Ectodermal cell (in vitro differentiated cells): Measurements from ENCODE around the gene ZNF644.
"Not testable (repeated sequence)": the region's sequence is repeated elsewhere in the genome, so short reads cannot be mapped to it uniquely, and the experiment has no call there.

ENCODE experiments used
- H3K27ac ChIP-seq: 2 replicates; pipeline ENCODE4 v1.7.0; 2013; ENCODE audit warnings: mild to moderate bottlenecking, low read depth, low read length; ENCODE audit not compliant: insufficient read depth, poor library complexity, severe bottlenecking
- H3K27me3 ChIP-seq: 2 replicates; pipeline ENCODE4 v1.7.0; 2013; ENCODE audit warnings: mild to moderate bottlenecking, low read length; ENCODE audit not compliant: insufficient read depth, control insufficient read depth, poor library complexity, severe bottlenecking
- H3K36me3 ChIP-seq: one replicate; pipeline ENCODE4 v1.7.0; 2013; ENCODE audit warnings: low read length; ENCODE audit not compliant: control insufficient read depth, insufficient read depth
- H3K4me1 ChIP-seq: one replicate; pipeline ENCODE4 v1.7.0; 2013; ENCODE audit warnings: low read length; ENCODE audit not compliant: control insufficient read depth, insufficient read depth
- H3K4me3 ChIP-seq: 2 replicates; pipeline ENCODE4 v1.7.0; 2013; ENCODE audit warnings: low read depth, low read length, control low read depth; ENCODE audit not compliant: insufficient read depth
- H3K9me3 ChIP-seq: 2 replicates; pipeline ENCODE4 v1.7.0; 2013; ENCODE audit warnings: mild to moderate bottlenecking, low read length, moderate library complexity; ENCODE audit not compliant: control insufficient read depth
- WGBS, 2 experiments: methylation state at CpG; one replicate each; pipeline ENCODE4 v1.1.7; 2013; ENCODE audit warnings: missing lambda C conversion rate in 2 of 2; 5-methylcytosine and 5-hydroxymethylcytosine counted together

ZNF644 gene

GRCh38 chr1:90943966-90944365 is 77.9 kb downstream of the ZNF644 start:
- Histone ChIP-seq H3K27me3 (no peaks in the 10 kb centered on the region), H3K4me1 (no peaks in the 10 kb centered on the region), H3K9me3 (no peaks in the 10 kb centered on the region), H3K4me3 (no peak overlapping the region), H3K27ac (no peak overlapping the region), H3K36me3 (peaks cover 19% of the 10 kb centered on the region)
- WGBS, 2 experiments, result 97 to 98% methylated on average over 3 to 4 of the region's 4 CpGs

GRCh38 chr1:90940746-90941145 is 81.1 kb downstream of the ZNF644 start:
- H3K27me3 ChIP-seq, result no peaks in the 10 kb centered on the region
- 95 to 100% methylated on average over 2 of the region's 2 CpGs for WGBS, 2 experiments
- H3K27ac ChIP-seq, result no peak overlapping the region
- no peak overlapping the region for H3K4me3 ChIP-seq
- H3K4me1 ChIP-seq, result no peaks in the 10 kb centered on the region
- peaks cover 19% of the 10 kb centered on the region for H3K36me3 ChIP-seq
- no peaks in the 10 kb centered on the region for H3K9me3 ChIP-seq

GRCh38 chr1:90936731-90937130 is 85.1 kb downstream of the ZNF644 start:
- H3K27ac ChIP-seq, result no peak overlapping the region
- no peaks in the 10 kb centered on the region for H3K9me3 ChIP-seq
- H3K4me1 ChIP-seq, result no peaks in the 10 kb centered on the region
- peaks cover 19% of the 10 kb centered on the region for H3K36me3 ChIP-seq
- 100% methylated on average over 1 of the region's 1 CpG; no CpG with 5 or more reads in 1 of the 2 experiments for WGBS, 2 experiments
- no peaks in the 10 kb centered on the region for H3K27me3 ChIP-seq
- no peak overlapping the region for H3K4me3 ChIP-seq

DNA sequence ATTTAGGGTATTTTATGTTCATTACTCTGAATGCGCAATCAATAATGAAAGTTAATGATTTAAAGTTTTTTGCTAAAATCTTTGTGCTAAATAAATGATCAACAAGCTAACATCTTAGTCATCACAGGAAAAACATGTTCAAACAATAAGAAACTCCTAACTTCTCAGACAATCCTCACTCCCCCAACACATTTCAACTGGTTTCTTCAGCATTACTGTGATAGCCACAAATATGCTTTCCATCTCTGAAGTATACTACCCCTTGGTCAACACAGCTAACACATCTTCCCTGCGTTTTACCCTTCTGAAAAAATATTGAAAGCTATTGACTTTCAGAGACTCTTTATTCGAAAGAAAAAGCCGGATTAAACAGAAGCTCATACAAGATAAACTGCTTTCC is 85.8 kb downstream of the ZNF644 start:
- peaks cover 19% of the 10 kb centered on the region for H3K36me3 ChIP-seq
- H3K4me1 ChIP-seq, result no peaks in the 10 kb centered on the region
- no peaks in the 10 kb centered on the region for H3K27me3 ChIP-seq
- no peak overlapping the region for H3K4me3 ChIP-seq
- WGBS, 2 experiments, result 95 to 97% methylated on average over 3 of the region's 4 CpGs
- no peaks in the 10 kb centered on the region for H3K9me3 ChIP-seq
- H3K27ac ChIP-seq, result no peak overlapping the region

DNA sequence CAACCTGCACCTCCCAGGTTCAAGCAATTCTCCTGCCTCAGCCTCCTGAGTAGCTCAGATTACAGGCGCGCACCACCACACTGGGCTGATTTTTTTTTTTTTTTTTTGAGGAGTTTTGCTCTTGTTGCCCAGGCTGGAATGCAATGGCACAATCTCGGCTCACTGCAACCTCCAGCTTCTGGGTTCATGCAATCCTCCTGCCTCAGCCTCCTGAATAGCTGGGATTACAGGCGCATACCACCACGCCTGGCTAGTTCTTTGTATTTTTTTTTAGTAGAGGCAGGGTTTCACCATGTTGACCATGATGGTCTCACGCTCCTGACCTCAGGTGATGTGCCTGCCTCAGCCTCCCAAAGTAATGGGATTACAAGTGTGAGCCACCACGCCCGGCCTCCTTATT is 93.6 kb downstream of the ZNF644 start:
- H3K4me3 ChIP-seq, H3K27ac ChIP-seq, H3K9me3 ChIP-seq, H3K27me3 ChIP-seq, H3K36me3 ChIP-seq: not testable (repeated sequence)
- WGBS, 2 experiments, result 94 to 96% methylated on average over 8 of the region's 8 CpGs
- H3K4me1 ChIP-seq, result peaks cover 19% of the 10 kb centered on the region

DNA sequence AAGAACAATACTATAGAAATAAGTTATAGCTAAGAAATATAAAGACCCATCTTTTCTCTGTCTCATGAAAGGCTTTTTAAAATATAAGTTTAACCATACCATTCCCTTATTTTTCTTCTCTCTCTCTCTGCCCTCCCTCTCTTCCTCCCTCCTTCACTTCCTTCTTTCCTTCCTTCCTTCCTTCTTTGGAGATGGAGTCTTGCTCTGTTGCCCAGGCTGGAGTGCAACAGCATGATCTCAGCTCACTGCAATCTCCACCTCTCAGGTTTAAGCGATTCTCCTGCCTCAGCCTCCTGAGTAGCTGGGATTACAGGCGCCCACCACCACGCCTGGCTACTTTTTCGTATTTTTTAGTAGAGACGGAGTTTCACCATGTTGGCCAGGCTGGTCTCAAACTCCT is 94.2 kb downstream of the ZNF644 start:
- not testable (repeated sequence) for H3K4me3 ChIP-seq

GRCh38 chr1:90926971-90927370 is 94.9 kb downstream of the ZNF644 start:
- no peaks in the 10 kb centered on the region for H3K9me3 ChIP-seq
- H3K36me3 ChIP-seq, result no peaks in the 10 kb centered on the region
- WGBS, 2 experiments, result 25 to 40% methylated on average over 2 to 3 of the region's 3 CpGs
- H3K27me3 ChIP-seq, result no peaks in the 10 kb centered on the region
- H3K4me3 ChIP-seq, result no peak overlapping the region
- H3K27ac ChIP-seq, result no peak overlapping the region
- peaks cover 19% of the 10 kb centered on the region for H3K4me1 ChIP-seq

More for the DNA sequence above, 94.2 kb downstream of the ZNF644 start:
- H3K27me3 ChIP-seq, H3K27ac ChIP-seq, H3K36me3 ChIP-seq, H3K9me3 ChIP-seq: not testable (repeated sequence)
- peaks cover 19% of the 10 kb centered on the region for H3K4me1 ChIP-seq
- WGBS, 2 experiments, result 95 to 96% methylated on average over 5 of the region's 5 CpGs

DNA sequence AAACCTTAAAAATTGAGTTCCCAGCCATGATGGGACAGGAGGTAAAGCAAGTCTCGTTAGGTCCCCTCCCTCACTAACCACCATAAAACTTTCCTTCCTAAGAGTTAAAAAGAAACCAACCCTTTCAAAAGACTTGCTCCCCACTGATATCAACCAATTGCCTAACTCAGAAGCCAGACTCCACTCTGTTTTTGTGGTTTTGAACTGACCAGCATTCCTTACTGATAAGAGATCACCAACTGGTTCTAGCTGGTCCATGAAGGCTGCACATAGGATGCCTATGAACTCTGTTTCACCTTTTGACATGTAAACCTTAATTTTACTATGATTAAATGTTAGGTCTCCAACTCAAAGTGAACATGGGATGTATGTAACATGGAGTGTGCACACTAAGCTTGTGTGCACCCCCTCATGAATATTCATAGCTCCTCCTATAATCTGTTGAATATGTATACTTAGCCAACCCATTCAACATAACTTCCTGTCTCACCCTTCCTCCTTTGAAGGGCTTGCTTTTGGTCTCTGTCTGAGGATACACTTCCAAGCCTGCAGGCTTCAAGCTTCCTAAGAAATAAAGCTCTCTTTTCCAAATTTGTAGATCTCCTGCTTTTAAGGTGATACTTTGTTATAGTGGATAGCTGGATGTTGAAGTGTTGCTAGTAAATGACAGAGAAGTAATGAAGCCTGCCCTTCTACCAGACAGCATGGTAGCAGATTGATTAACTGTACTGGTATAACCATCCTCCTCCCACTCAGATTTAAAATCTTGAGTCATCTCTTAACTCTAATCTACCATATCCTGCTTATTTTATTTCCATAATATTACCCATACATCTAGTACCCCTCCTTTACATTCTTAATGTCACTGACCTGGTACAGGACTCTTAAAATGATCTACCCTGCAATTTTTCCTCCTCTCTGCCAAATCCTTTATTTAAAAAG is 95.6 kb downstream of the ZNF644 start:
- 67 to 78% methylated on average over 1 of the region's 1 CpG for WGBS, 2 experiments

GRCh38 chr1:90924982-90925381 is 96.9 kb downstream of the ZNF644 start:
- no peak overlapping the region for H3K27ac ChIP-seq
- H3K4me3 ChIP-seq, result no peak overlapping the region
- peaks cover 19% of the 10 kb centered on the region for H3K4me1 ChIP-seq
- H3K36me3 ChIP-seq, result no peaks in the 10 kb centered on the region
- no peaks in the 10 kb centered on the region for H3K9me3 ChIP-seq
- 33 to 39% methylated on average over 2 to 4 of the region's 4 CpGs for WGBS, 2 experiments
- no peaks in the 10 kb centered on the region for H3K27me3 ChIP-seq

More for the DNA sequence above, 95.6 kb downstream of the ZNF644 start:
- Histone ChIP-seq H3K4me1 (peaks cover 19% of the 10 kb centered on the region), H3K9me3 (no peaks in the 10 kb centered on the region), H3K36me3 (no peaks in the 10 kb centered on the region), H3K27me3 (no peaks in the 10 kb centered on the region), H3K27ac (no peak overlapping the region), H3K4me3 (no peak overlapping the region)

- H3K9me3 ChIP-seq, result no peaks in the 10 kb centered on the region
- WGBS, 2 experiments, result 92 to 97% methylated on average over 2 of the region's 2 CpGs
- H3K4me3 ChIP-seq, result no peak overlapping the region
- no peaks in the 10 kb centered on the region for H3K27me3 ChIP-seq
- H3K27ac ChIP-seq, result no peak overlapping the region
- H3K36me3 ChIP-seq, result no peaks in the 10 kb centered on the region
- peaks cover 19% of the 10 kb centered on the region for H3K4me1 ChIP-seq
Measured at GRCh38 chr1:90922996-90923395, 98.8 kb downstream of the ZNF644 start.
